Kidney (tissue), 14 donors: ENCODE measurements around the gene CCDC102A. TPM values are rescaled to one million over a fixed set of nuclear protein-coding genes. Genes with fewer than 3 reads are reported as not detected.

Experiments used
- DNase-seq, 5 donors: peaks; one replicate each; pipeline ENCODE4 v3.0.0-alpha.2; 2013 to 2020
- FAIRE-seq: peaks from 2 replicates; lab custom pipeline; 2012; peaks lifted over from hg19 to GRCh38; lab: Jason Lieb, UNC
- H3K27ac ChIP-seq, 2 donors: one replicate each; pipeline ENCODE4 v1.7.0; 2013; ENCODE audit warnings: low read depth in 2 of 2, low read length in 2 of 2, inconsistent platforms in 1 of 2
- H3K27me3 ChIP-seq: one replicate; pipeline ENCODE4 v1.7.1; 2013; ENCODE audit warnings: low read length, inconsistent platforms; ENCODE audit not compliant: control insufficient read depth, insufficient read depth
- H3K36me3 ChIP-seq, 3 donors: one replicate each; pipeline versions ENCODE4 v1.7.0 to v1.7.1; 2013; ENCODE audit warnings: low read length in 3 of 3, control low read depth in 1 of 3, inconsistent platforms in 1 of 3; ENCODE audit not compliant: insufficient read depth in 3 of 3, control insufficient read depth in 2 of 3
- H3K4me1 ChIP-seq, 3 donors: one replicate each; pipeline versions ENCODE4 v1.7.0 to v1.7.1; 2013; ENCODE audit warnings: low read length in 3 of 3, inconsistent platforms in 1 of 3, low read depth in 1 of 3; ENCODE audit not compliant: control insufficient read depth in 2 of 3, insufficient read depth in 2 of 3
- H3K4me3 ChIP-seq, 3 donors: one replicate each; pipeline versions ENCODE4 v1.7.0 to v1.8.1; 2013; ENCODE audit warnings: low read length in 3 of 3, control low read depth in 1 of 3, inconsistent platforms in 1 of 3
- H3K9ac ChIP-seq, 3 donors: one replicate each; pipeline versions ENCODE4 v1.7.0 to v1.7.1; 2013; ENCODE audit warnings: low read length in 3 of 3, control low read depth in 1 of 3, inconsistent platforms in 1 of 3
- H3K9me3 ChIP-seq, 3 donors: one replicate each; pipeline versions ENCODE4 v1.7.0 to v1.7.1; 2013; ENCODE audit warnings: low read length in 3 of 3, control low read depth in 1 of 3, inconsistent platforms in 1 of 3; ENCODE audit not compliant: control insufficient read depth in 2 of 3, insufficient read depth in 1 of 3
- intact Hi-C: fragments of 100-400 bp; cut with DNase I; formaldehyde crosslinking; loops from one replicate; pipeline ENCODE4 v1.11.1; 2022
- polyA plus RNA-seq: library from polyadenylated mRNA; stranded (reverse); fragments of 350-450 nt; fragmentation: Illumina TruSeq; extraction: RNeasy Lipid Tissue Mini Kit (QIAGEN cat#74804); gene quantifications from one replicate; pipeline ENCODE4 v1.2.3, GENCODE V29; 2014; ENCODE audit warnings: low read depth, low replicate concordance; ENCODE audit not compliant: insufficient read depth
- total RNA-seq: library from RNA; stranded (reverse); fragmentation: NEBNext Ultra II Directional; extraction: Animal tissue kit (Norgen Biotek cat#: 25700); gene quantifications from one replicate; pipeline ENCODE4 v1.2.1, GENCODE V29; 2021
- TF ChIP-seq, protein P1 (sequence below): IDR thresholded peaks from 3 replicates; pipeline ENCODE4 v1.5.1; 2012; ENCODE audit warnings: mild to moderate bottlenecking, moderate library complexity, borderline replicate concordance; ENCODE audit not compliant: insufficient read depth; ENCODE audit errors: extremely low read depth
- donor health status: control.
- donor health status: control.
- donor health status: control.
- donor health status: control.
- donor health status: control.
- donor health status: DM: yes; HTN: yes; CAD: no.
- donor health status: Normal renal cell carcinoma (clear cell type).

The CCDC102A gene
- total and polyA plus RNA-seq, 2 donors from 2014 or later: 5.7 to 11.9 TPM

DNA sequence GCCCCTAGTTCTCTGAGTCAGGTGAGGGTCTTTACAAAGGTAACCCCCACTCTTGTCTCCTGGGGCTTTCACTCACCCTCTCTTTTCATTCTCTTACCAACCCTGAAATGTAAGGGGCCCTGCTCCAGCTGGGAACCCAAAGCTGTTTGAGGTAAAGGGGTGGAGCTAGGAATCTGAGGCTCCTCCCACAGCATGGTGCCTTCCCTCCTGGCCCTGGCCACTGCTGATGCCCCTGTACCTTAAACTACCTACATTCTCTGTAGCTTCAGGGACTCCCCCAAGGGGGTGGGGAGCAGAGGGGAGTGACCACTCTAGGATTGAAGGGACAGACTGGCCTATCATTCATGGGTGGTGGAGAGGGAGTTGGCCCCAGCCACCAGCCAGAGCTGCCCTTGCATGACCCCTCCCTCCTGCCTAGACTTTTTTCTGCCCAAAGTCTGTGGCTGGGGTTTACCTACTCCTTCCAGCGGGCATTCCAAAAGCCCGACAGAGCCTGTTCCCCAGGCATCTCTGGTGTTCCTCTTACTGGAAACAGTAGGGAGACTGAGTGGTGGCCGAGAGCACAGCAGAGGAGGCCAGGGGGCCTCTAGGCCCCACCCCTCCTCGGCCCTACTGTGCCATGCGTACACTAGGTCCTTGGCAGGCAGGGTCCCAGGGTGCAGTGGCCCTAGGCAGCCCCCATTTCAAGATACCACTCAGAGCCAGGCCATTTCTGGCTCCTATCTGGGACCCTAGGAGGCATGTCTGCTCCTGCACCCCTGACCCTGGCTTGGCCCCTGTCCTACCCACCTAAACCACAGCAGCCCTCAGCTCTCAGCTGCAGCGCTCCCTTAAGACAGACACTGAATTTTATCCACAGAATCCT lies 59.6 kb downstream of the CCDC102A start:
- Histone ChIP-seq H3K4me3 (no peak overlapping the region), H3K27me3 (no peaks in the 10 kb centered on the region), H3K9ac (no peak overlapping the region), H3K9me3 (no peaks in the 10 kb centered on the region), H3K36me3 (peaks cover 0 to 28% (median 22%) of the 10 kb centered on the region in 3 donors), H3K4me1 (peaks cover 0 to 59% (median 39%) of the 10 kb centered on the region in 3 donors), H3K27ac (no peak overlapping the region)
- DNase-seq: peak in 1 of 5 donors; percentile 57
- TF ChIP-seq, protein P1, sequence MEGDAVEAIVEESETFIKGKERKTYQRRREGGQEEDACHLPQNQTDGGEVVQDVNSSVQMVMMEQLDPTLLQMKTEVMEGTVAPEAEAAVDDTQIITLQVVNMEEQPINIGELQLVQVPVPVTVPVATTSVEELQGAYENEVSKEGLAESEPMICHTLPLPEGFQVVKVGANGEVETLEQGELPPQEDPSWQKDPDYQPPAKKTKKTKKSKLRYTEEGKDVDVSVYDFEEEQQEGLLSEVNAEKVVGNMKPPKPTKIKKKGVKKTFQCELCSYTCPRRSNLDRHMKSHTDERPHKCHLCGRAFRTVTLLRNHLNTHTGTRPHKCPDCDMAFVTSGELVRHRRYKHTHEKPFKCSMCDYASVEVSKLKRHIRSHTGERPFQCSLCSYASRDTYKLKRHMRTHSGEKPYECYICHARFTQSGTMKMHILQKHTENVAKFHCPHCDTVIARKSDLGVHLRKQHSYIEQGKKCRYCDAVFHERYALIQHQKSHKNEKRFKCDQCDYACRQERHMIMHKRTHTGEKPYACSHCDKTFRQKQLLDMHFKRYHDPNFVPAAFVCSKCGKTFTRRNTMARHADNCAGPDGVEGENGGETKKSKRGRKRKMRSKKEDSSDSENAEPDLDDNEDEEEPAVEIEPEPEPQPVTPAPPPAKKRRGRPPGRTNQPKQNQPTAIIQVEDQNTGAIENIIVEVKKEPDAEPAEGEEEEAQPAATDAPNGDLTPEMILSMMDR: no peak
- FAIRE-seq: no peak
- intact Hi-C loops: no loop called here

DNA sequence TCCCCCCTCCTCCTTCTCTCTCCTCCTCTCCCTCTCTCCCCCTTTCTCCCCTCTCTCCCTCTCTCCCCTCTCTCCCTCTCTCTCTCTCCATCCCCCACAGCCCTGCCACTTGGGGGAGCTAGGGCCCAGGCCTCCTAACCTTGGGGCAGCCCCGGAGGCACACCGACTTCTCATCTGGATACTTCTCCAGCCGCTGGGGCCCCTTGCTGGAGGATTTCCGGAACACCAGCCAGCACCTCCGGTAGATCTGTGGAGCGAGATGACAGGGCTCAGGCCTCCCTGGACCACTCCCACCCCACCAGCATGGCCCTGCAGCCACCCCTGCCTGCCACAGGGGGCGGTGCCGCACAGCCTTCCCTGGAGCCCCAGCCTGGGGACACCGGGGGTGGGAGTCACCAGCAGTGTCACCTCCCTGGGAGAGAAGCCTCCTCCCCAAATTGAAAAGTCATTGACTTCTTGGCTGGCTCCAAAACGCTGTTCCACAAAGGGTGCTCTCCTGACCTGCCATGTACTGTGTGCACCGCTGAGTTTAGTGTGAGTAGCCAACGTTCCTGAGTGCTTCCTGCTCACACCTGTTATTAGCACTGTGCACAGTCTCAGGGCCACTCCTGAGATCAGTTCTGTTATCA lies 60.5 kb downstream of the CCDC102A start:
- Histone ChIP-seq H3K9me3 (no peaks in the 10 kb centered on the region), H3K27me3 (no peaks in the 10 kb centered on the region), H3K27ac (peak overlapping the region in 1 of 2 donors; percentile 14), H3K9ac (no peak overlapping the region), H3K4me3 (no peak overlapping the region), H3K36me3 (peaks cover under 1 to 34% (median 25%) of the 10 kb centered on the region in 3 donors), H3K4me1 (peaks cover 0 to 62% (median 41%) of the 10 kb centered on the region in 3 donors)
- intact Hi-C loops: no loop called here
- FAIRE-seq: no peak
- peak; percentile 74 to 86 (median 86) for DNase-seq
- TF ChIP-seq, protein P1: no peak

GRCh38 chr16:57474671-57475661 lies 61.4 kb downstream of the CCDC102A start:
- Histone ChIP-seq H3K36me3 (peaks cover 2 to 37% (median 32%) of the 10 kb centered on the region in 3 donors), H3K9ac (no peak overlapping the region), H3K4me3 (no peak overlapping the region), H3K27me3 (no peaks in the 10 kb centered on the region), H3K9me3 (no peaks in the 10 kb centered on the region), H3K4me1 (peaks cover 0 to 63% (median 43%) of the 10 kb centered on the region in 3 donors), H3K27ac (no peak overlapping the region)
- FAIRE-seq: no peak
- intact Hi-C loops: no loop called here
- TF ChIP-seq, protein P1: no peak
- peak in 1 of 5 donors; percentile 65 for DNase-seq
